Measurements from ENCODE around the gene FRRS1L. TPM values are rescaled to one million over a fixed set of nuclear protein-coding genes. Genes with fewer than 3 reads are reported as not detected.

The FRRS1L gene
- total RNA-seq, 2 experiments from 2014 or later: not detected

DNA sequence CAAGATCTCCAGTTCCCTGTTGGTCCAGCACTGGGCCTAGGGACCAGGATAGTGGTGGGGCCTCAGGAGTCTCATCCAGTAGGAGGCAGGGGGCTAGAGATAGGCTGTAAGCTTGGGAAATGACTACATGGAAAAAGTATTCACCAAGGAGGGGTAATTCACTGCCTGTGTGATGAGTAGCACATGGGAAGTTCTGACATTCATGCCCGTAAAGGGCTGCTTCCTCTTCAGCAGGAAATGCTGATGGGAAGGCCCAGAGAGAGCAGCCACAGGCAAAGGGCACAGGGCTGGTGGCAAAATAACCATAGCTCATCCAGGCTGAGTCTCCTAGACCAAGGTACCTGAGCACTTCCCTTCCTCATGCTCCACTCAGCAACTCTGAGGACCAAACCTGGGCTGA, 23.1 kb upstream of the FRRS1L start:
- no peaks in the 10 kb centered on the region for H3K4me1 Mint-ChIP-seq
- no peak for DNase-seq
- ChIA-PET POLR2A (no interaction called here), CTCF (no interaction called here)
- no peak overlapping the region for H3K27ac Mint-ChIP-seq
- no peaks in the 10 kb centered on the region for H3K27me3 Mint-ChIP-seq
- no peaks in the 10 kb centered on the region for H3K9me3 Mint-ChIP-seq
- H3K4me3 Mint-ChIP-seq: no peak overlapping the region
- no peaks in the 10 kb centered on the region for H3K36me3 Mint-ChIP-seq (ENCODE audit: low read depth)

- CTCF ChIA-PET: no interaction called here
- H3K4me3 Mint-ChIP-seq: no peak overlapping the region
- no peak overlapping the region for H3K27ac Mint-ChIP-seq
Observed at GRCh38 chr9:109186857-109187520, 19.9 kb upstream of the FRRS1L start.

GRCh38 chr9:109182940-109183798, 16.1 kb upstream of the FRRS1L start:
- POLR2A ChIA-PET: no interaction called here
- Mint-ChIP-seq H3K4me1 (peaks cover 6% of the 10 kb centered on the region), H3K4me3 (no peak overlapping the region), H3K9me3 (no peaks in the 10 kb centered on the region), H3K27ac (no peak overlapping the region), H3K36me3 (ENCODE audit: low read depth) (no peaks in the 10 kb centered on the region), H3K27me3 (peaks cover 16% of the 10 kb centered on the region)
- CTCF ChIA-PET: interaction anchor here (1.9 kb wide), 1 partner anchor 10 kb away, joined by 6 read pairs; no protein-coding TSS in a partner anchor
- DNase-seq: no peak

More at GRCh38 chr9:109186857-109187520, 19.9 kb upstream of the FRRS1L start:
- no peaks in the 10 kb centered on the region for H3K36me3 Mint-ChIP-seq (ENCODE audit: low read depth)
- DNase-seq: no peak
- POLR2A ChIA-PET: no interaction called here
- peaks cover 4% of the 10 kb centered on the region for H3K27me3 Mint-ChIP-seq
- H3K4me1 Mint-ChIP-seq: no peaks in the 10 kb centered on the region
- no peaks in the 10 kb centered on the region for H3K9me3 Mint-ChIP-seq

GRCh38 chr9:109182550-109182939, 15.5 kb upstream of the FRRS1L start:
- H3K36me3 Mint-ChIP-seq (ENCODE audit: low read depth): no peaks in the 10 kb centered on the region
- no peaks in the 10 kb centered on the region for H3K9me3 Mint-ChIP-seq
- peaks cover 16% of the 10 kb centered on the region for H3K27me3 Mint-ChIP-seq
- CTCF ChIA-PET: interaction anchor here (1.9 kb wide), 1 partner anchor 10 kb away, joined by 6 read pairs; no protein-coding TSS in a partner anchor
- H3K4me3 Mint-ChIP-seq: no peak overlapping the region
- peaks cover 6% of the 10 kb centered on the region for H3K4me1 Mint-ChIP-seq
- H3K27ac Mint-ChIP-seq: no peak overlapping the region
- DNase-seq: no peak
- POLR2A ChIA-PET: no interaction called here

GRCh38 chr9:109181284-109181683, 14.2 kb upstream of the FRRS1L start:
- Mint-ChIP-seq H3K4me3 (no peak overlapping the region), H3K36me3 (ENCODE audit: low read depth) (no peaks in the 10 kb centered on the region), H3K27ac (no peak overlapping the region), H3K27me3 (peaks cover 16% of the 10 kb centered on the region), H3K4me1 (peaks cover 6% of the 10 kb centered on the region), H3K9me3 (no peaks in the 10 kb centered on the region)
- POLR2A ChIA-PET: no interaction called here
- no peak for DNase-seq
- CTCF ChIA-PET: no interaction called here

- POLR2A ChIA-PET: no interaction called here
- Mint-ChIP-seq H3K36me3 (ENCODE audit: low read depth) (no peaks in the 10 kb centered on the region), H3K27me3 (peaks cover 16% of the 10 kb centered on the region), H3K4me3 (no peak overlapping the region), H3K27ac (no peak overlapping the region), H3K9me3 (no peaks in the 10 kb centered on the region), H3K4me1 (peaks cover 6% of the 10 kb centered on the region)
- CTCF ChIA-PET: no interaction called here
- DNase-seq: no peak
Observed at GRCh38 chr9:109179801-109180523, 12.9 kb upstream of the FRRS1L start.

- no peak for DNase-seq
- no peak overlapping the region for H3K27ac Mint-ChIP-seq
- no peak overlapping the region for H3K4me3 Mint-ChIP-seq
- H3K9me3 Mint-ChIP-seq: no peaks in the 10 kb centered on the region
- peaks cover 18% of the 10 kb centered on the region for H3K27me3 Mint-ChIP-seq
- ChIA-PET POLR2A (no interaction called here), CTCF (no interaction called here)
- H3K4me1 Mint-ChIP-seq: peaks cover 6% of the 10 kb centered on the region
- H3K36me3 Mint-ChIP-seq (ENCODE audit: low read depth): no peaks in the 10 kb centered on the region
Observed at GRCh38 chr9:109176963-109177362, 9.9 kb upstream of the FRRS1L start.

- Mint-ChIP-seq H3K4me3 (no peak overlapping the region), H3K27ac (no peak overlapping the region), H3K36me3 (ENCODE audit: low read depth) (no peaks in the 10 kb centered on the region), H3K4me1 (peaks cover 4% of the 10 kb centered on the region), H3K9me3 (no peaks in the 10 kb centered on the region), H3K27me3 (peaks cover 18% of the 10 kb centered on the region)
- ChIA-PET CTCF (no interaction called here), POLR2A (no interaction called here)
- no peak for DNase-seq
Observed at GRCh38 chr9:109176386-109176785, 9.3 kb upstream of the FRRS1L start.

- Mint-ChIP-seq H3K27me3 (peaks cover 16% of the 10 kb centered on the region), H3K4me1 (peaks cover 2% of the 10 kb centered on the region), H3K27ac (no peak overlapping the region), H3K4me3 (no peak overlapping the region), H3K36me3 (ENCODE audit: low read depth) (no peaks in the 10 kb centered on the region), H3K9me3 (no peaks in the 10 kb centered on the region)
- CTCF ChIA-PET: interaction anchor here (1.8 kb wide), 1 partner anchor 10 kb away, joined by 6 read pairs; no protein-coding TSS in a partner anchor
- no peak for DNase-seq
- POLR2A ChIA-PET: no interaction called here
Observed at GRCh38 chr9:109172935-109173334, 5.9 kb upstream of the FRRS1L start.

DNA sequence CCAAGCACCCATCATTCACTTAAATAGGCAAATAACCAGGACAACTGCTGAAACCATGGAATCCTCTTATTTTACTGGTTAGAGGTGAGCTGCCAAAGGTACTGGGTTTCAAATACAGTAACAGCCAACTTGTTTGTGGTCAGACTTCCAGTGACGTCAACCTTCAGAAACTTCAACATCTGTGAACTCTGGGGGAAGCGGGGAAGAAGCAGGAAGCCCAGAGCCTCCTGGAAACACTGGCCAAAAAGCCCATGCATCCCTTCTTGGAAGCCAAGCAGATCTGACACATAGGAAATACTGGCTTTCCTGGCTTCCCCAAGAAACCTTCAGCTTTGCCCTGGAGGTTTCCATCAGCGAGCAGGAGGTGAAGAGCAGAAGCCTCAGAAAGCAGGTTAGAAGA, 4.9 kb upstream of the FRRS1L start:
- H3K27me3 Mint-ChIP-seq: peaks cover 25% of the 10 kb centered on the region
- CTCF ChIA-PET: interaction anchor here (1.8 kb wide), 1 partner anchor 11 kb away, joined by 6 read pairs; no protein-coding TSS in a partner anchor

GRCh38 chr9:109168170-109168569, 1.1 kb upstream of the FRRS1L start:
- DNase-seq: no peak
- peaks cover 41% of the 10 kb centered on the region for H3K27me3 Mint-ChIP-seq
- H3K4me1 Mint-ChIP-seq: peaks cover 6% of the 10 kb centered on the region
- no peaks in the 10 kb centered on the region for H3K36me3 Mint-ChIP-seq (ENCODE audit: low read depth)
- ChIA-PET CTCF (no interaction called here), POLR2A (no interaction called here)
- no peaks in the 10 kb centered on the region for H3K9me3 Mint-ChIP-seq
- H3K4me3 Mint-ChIP-seq: no peak overlapping the region
- H3K27ac Mint-ChIP-seq: no peak overlapping the region

More for the DNA sequence above, 4.9 kb upstream of the FRRS1L start:
- no peak for DNase-seq
- Mint-ChIP-seq H3K27ac (no peak overlapping the region), H3K4me1 (peaks cover 6% of the 10 kb centered on the region), H3K9me3 (no peaks in the 10 kb centered on the region), H3K4me3 (no peak overlapping the region), H3K36me3 (ENCODE audit: low read depth) (no peaks in the 10 kb centered on the region)
- POLR2A ChIA-PET: no interaction called here

DNA sequence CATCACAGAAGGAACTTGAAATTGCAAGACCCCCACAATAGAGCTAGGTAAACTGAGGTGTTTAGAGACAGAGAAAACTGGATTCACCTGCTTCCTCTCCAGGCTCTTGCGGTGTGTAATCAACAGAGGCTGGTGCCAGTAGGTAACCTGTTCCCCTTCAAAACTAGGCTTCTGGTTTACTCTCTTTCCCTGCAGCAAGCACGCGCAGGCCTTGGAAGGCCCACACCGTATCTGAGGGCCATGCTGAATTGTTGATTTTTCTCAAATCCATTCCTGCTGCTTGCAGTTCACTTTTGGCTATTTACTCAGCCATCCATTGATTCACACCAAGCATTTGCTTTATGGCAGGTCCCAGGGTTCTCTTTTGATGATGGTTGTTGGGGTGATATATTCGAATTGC, 667 bp upstream of the FRRS1L start:
- no peaks in the 10 kb centered on the region for H3K36me3 Mint-ChIP-seq (ENCODE audit: low read depth)
- H3K4me1 Mint-ChIP-seq: peaks cover 6% of the 10 kb centered on the region
- ChIA-PET POLR2A (no interaction called here), CTCF (no interaction called here)
- H3K27ac Mint-ChIP-seq: no peak overlapping the region
- no peak overlapping the region for H3K4me3 Mint-ChIP-seq
- H3K27me3 Mint-ChIP-seq: peaks cover 41% of the 10 kb centered on the region
- H3K9me3 Mint-ChIP-seq: no peaks in the 10 kb centered on the region
- DNase-seq: no peak

DNA sequence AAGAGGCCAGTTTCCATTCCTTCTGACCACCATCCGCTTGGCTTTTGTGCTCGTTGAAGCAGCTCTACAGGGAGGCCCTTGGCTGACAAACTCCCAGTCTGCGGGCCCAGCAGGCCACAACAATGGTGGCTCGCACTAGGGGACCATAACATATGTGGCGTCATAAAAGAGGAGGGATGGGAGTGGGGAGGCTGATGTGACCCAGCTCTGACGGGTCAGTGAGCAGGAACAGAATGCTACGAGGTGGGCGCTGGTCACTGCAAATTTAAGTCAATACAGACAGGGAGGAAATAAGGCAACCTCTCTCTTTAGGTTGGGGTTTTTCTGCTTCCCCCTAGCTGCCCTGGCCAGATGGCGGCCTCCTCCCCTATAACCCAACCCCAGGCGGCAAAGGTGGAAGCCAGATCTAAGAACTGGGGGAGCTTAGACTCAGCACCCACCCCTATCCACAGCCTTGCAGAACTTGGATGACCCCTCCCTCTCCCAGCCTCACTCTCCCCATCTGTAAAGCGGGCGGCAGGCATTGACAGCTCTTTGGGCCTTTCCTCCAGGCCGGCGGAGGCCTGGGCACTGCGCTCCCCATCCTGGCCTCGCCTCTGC, 778 bp downstream of the FRRS1L start:
- H3K4me1 Mint-ChIP-seq: peaks cover 6% of the 10 kb centered on the region
- no peak overlapping the region for H3K4me3 Mint-ChIP-seq
- H3K36me3 Mint-ChIP-seq (ENCODE audit: low read depth): no peaks in the 10 kb centered on the region
- no peaks in the 10 kb centered on the region for H3K9me3 Mint-ChIP-seq
- peaks cover 41% of the 10 kb centered on the region for H3K27me3 Mint-ChIP-seq
- no peak for DNase-seq
- ChIA-PET POLR2A (no interaction called here), CTCF (no interaction called here)
- no peak overlapping the region for H3K27ac Mint-ChIP-seq
